Heart right ventricle (tissue), 16 donors: ENCODE results near the gene USP5. TPM values are rescaled to one million over a fixed set of nuclear protein-coding genes. Genes with fewer than 3 reads are reported as not detected.

Source experiments
- ATAC-seq, 8 donors: fragments of 200-7000 bp; cut with Tn5 transposase; one replicate each; pipeline ENCODE4 v1.9.1; 2020; ENCODE audit warnings: mild to moderate bottlenecking in 8 of 8, moderate library complexity in 8 of 8, moderate number of reproducible peaks in 1 of 8
- DNase-seq, 2 donors: peaks; one replicate each; pipeline ENCODE4 v3.0.0-alpha.2; 2020
- H3K27ac ChIP-seq, 10 donors: fragments of 200-600 bp; sonication (generic) in 2 of 10; one replicate each; pipeline versions ENCODE4 v1.5.0 to v1.8.0; 2020 to 2022; ENCODE audit warnings: mild to moderate bottlenecking in 3 of 10
- H3K27me3 ChIP-seq, 7 donors: fragments of 200-600 bp; one replicate each; pipeline ENCODE4 v1.8.0; 2021 to 2022; ENCODE audit warnings: mild to moderate bottlenecking in 2 of 7
- H3K36me3 ChIP-seq, 9 donors: fragments of 200-600 bp; sonication (generic) in 1 of 9; one replicate each; pipeline versions ENCODE4 v1.5.0 to v1.8.0; 2020 to 2022; ENCODE audit warnings: mild to moderate bottlenecking in 2 of 9
- H3K4me1 ChIP-seq, 9 donors: fragments of 200-600 bp; sonication (generic) in 1 of 9; one replicate each; pipeline versions ENCODE4 v1.5.0 to v1.8.0; 2020 to 2022; ENCODE audit warnings: mild to moderate bottlenecking in 4 of 9
- H3K4me3 ChIP-seq, 10 donors: fragments of 200-600 bp; sonication (generic) in 2 of 10; one replicate each; pipeline versions ENCODE4 v1.5.0 to v1.8.0; 2020 to 2022; ENCODE audit warnings: mild to moderate bottlenecking in 7 of 10, moderate library complexity in 2 of 10
- H3K9me3 ChIP-seq, 11 donors: fragments of 200-600 bp in 10 of 11; sonication (generic) in 2 of 11; one replicate each; pipeline versions ENCODE4 v1.5.0 to v1.8.0; 2013 to 2022; ENCODE audit warnings: mild to moderate bottlenecking in 2 of 11, control low read depth in 1 of 11, moderate library complexity in 1 of 11
- CTCF ChIP-seq, 9 donors: fragments of 200-600 bp; sonication (generic) in 2 of 9; IDR thresholded peaks; one replicate each; pipeline versions ENCODE4 v1.5.0 to v1.8.0; 2021 to 2022; ENCODE audit warnings: antibody characterized with exemption in 9 of 9, mild to moderate bottlenecking in 5 of 9, moderate library complexity in 1 of 9
- whole genome bisulfite sequencing, 2 donors: extraction: QIAGEN DNeasy Blood & Tissue Kit; methylation state at CpG; one replicate each; pipeline ENCODE4 v1.1.7; 2013; ENCODE audit warnings: inconsistent platforms in 1 of 2; 5-methylcytosine and 5-hydroxymethylcytosine counted together
- intact Hi-C, 10 donors: fragments of 100-400 bp; cut with DNase I; formaldehyde crosslinking; loops; one replicate each; pipeline versions ENCODE4 v1.11.1 to v1.14.2; 2022
- polyA plus RNA-seq, 2 donors: library from polyadenylated mRNA; stranded (reverse); fragments of 200-250 nt; gene quantifications; one replicate each; pipeline ENCODE4 v1.2.3, GENCODE V29; 2013
- total RNA-seq, 10 donors: library from RNA; stranded (reverse); fragmentation: NEBNext Ultra II Directional in 3 of 10; extraction: Animal tissue kit (Norgen Biotek cat#: 25700) in 3 of 10; gene quantifications; one replicate each; pipeline versions ENCODE4 v1.2.1 to v1.2.4, GENCODE V29; 2021 to 2023
- donor health status: Arrhythmogenic right ventricular cardiomyopathy.
- donor health status: ischemic (EF 13 %, LVEDD 7.1; RV severe dilation, severe dysfunction).
- donor health status: healthy with polysubstance abuse.
- donor health status: DM: no; HTN: yes; CAD: no.
- donor health status: DM: no; HTN: no; CAD: no.
- donor health status: ischemic (EF 25% LVEDD 6.9; RV normal size, moderate dysfunction).
- donor health status: ischemic (EF 25% LVEDD 5.7; RV mildly dilated, moderate dysfunction).
- donor health status: healthy.
- donor health status: DM: yes; HTN: yes; CAD: no.
- donor health status: Ischemic cardiomyopathy.
- donor health status: ischemic (EF 35%, LVEDD 5.7; RV mildly dilated, moderate dysfunction).
- donor health status: nonischemic (EF 11% LVEDD 7.7; RV severe dilation, severe dysfunction).
- donor health status: DM: yes; HTN: yes; CAD: no.
- donor health status: PGD.
- donor health status: ischemic (EF 29% LVEDD 5.4; RV normal size, mild dysfunction).
- donor health status: nonischemic (EF 23%, LVEDD 6.1; RV moderate dilation, normal function).

The USP5 gene
- total and polyA plus RNA-seq, 12 donors: 17.6 to 95.5 (median 73.0) TPM

DNA sequence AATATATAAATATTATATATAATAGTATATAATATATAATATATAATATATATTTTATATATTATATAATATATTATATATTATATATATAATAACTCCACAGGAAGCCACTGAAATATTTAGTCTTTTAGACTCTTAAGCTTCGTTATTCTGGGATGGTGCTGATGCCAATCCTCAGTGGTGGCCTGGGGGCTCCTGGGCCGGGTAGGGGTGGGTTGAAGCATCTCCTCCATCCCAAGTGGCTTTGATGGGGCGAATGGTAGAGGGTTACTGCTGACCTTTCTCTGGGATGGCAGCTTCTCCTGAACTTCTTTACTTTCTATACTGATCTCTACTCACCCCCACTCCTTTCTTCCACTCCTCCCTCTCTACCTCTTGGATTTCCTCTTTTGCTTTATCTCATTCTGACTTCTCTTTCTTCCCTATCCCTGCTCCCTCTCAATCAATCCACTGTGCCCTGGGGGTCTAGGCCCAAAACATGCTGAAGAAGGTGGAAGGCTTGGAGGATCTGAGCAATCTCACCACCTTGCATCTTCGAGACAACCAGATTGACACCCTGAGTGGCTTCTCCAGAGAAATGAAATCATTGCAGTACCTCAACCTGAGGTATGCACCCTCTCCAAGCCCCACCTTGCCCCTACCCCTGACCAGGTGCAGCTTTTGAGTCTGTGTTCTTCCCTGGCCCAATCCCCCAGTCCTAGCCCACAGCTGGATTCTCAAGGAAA, 57.6 kb downstream of the USP5 start:
- 87 to 92% methylated on average over 4 of the region's 4 CpGs for WGBS, 2 donors

DNA sequence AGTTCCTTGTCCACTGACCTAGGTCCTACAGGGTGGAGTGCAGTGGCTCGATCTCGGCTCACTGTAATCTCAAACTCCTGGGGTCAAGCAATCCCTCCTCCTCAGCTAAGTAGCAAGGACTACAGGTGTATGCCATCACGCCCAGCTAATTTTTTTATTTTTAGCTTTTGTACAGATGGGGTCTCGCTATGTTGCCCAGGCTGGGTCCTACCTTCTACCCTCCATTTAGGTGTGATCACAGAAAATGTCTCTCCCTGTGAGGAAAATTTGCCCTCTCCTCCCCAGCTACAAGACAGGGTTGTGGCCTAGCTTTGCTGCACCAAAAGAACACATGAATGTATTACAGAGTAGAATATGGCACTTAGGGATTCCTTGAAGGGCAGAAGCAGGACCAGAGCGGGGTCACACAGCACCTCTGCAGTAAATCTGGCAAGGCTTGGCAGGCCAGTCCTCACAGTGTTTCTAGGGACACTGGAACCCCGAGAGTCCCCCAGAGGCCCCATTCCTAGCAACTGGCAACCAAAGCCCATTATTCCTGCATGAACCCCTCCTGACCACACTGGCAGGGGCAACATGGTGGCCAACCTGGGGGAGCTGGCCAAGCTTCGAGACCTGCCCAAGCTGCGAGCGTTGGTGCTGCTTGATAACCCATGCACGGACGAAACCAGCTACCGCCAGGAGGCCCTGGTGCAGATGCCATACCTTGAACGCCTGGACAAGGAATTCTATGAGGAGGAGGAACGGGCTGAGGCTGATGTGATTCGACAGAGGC, 60.4 kb downstream of the USP5 start:
- peaks cover 0 to 23% (median 16%) of the 10 kb centered on the region in 9 donors for H3K4me1 ChIP-seq
- peaks cover 0 to 39% (median 0%) of the 10 kb centered on the region in 7 donors for H3K27me3 ChIP-seq

More for the DNA sequence above, 57.6 kb downstream of the USP5 start:
- DNase-seq (no peak), ATAC-seq (no peak)
- Histone ChIP-seq H3K27me3 (peaks cover 0 to 26% (median 0%) of the 10 kb centered on the region in 7 donors), H3K27ac (no peak overlapping the region), H3K4me1 (peaks cover 0 to 18% (median 11%) of the 10 kb centered on the region in 9 donors), H3K9me3 (no peaks in the 10 kb centered on the region), H3K36me3 (peaks cover 0 to 21% (median 0%) of the 10 kb centered on the region in 9 donors), H3K4me3 (no peak overlapping the region)
- intact Hi-C loops: no loop called here
- TF ChIP-seq CTCF (IDR thresholded peaks at IDR 0.05): no peak

GRCh38 chr12:6914246-6914946, 62.4 kb downstream of the USP5 start, which contains the start of gene ENO2:
ENO2 (plus strand) TSS chr12:6914580; CDS start chr12:6915833, 1,253 bp downstream.
- DNase-seq (peak; percentile 73 to 77), ATAC-seq (peak; percentile 84 to 93 (median 90))
- intact Hi-C loops: no loop called here
- H3K27me3 ChIP-seq: peaks cover 0 to 39% (median 0%) of the 10 kb centered on the region in 7 donors
- peak within 1 kb of the TSS; percentile 50 to 78 (median 72) for H3K4me3 ChIP-seq
- H3K4me1 ChIP-seq: peaks cover 0 to 23% (median 16%) of the 10 kb centered on the region in 9 donors
- WGBS, 2 donors: 1% methylated on average over 53 to 68 of the region's 68 CpGs
- TF ChIP-seq CTCF (IDR thresholded peaks at IDR 0.05): no peak
- peaks cover 0 to 18% (median 0%) of the 10 kb centered on the region in 9 donors for H3K36me3 ChIP-seq
- H3K9me3 ChIP-seq: no peaks in the 10 kb centered on the region
- peak within 1 kb of the TSS; percentile 31 to 87 (median 66) for H3K27ac ChIP-seq

More for the DNA sequence above, 60.4 kb downstream of the USP5 start:
- H3K27ac ChIP-seq: no peak overlapping the region
- DNase-seq: no peak
- no peak for ATAC-seq
- H3K36me3 ChIP-seq: peaks cover 0 to 10% (median 0%) of the 10 kb centered on the region in 9 donors
- intact Hi-C loops: no loop called here
- TF ChIP-seq CTCF (IDR thresholded peaks at IDR 0.05): no peak
- H3K4me3 ChIP-seq: no peak overlapping the region
- 89 to 91% methylated on average over 15 of the region's 15 CpGs for WGBS, 2 donors
- no peaks in the 10 kb centered on the region for H3K9me3 ChIP-seq
